ENCODE measurements around the gene SEPTIN3.
"Not testable (repeated sequence)": the region's sequence is repeated elsewhere in the genome, so short reads cannot be mapped to it uniquely, and the experiment has no call there.

Gene SEPTIN3

DNA sequence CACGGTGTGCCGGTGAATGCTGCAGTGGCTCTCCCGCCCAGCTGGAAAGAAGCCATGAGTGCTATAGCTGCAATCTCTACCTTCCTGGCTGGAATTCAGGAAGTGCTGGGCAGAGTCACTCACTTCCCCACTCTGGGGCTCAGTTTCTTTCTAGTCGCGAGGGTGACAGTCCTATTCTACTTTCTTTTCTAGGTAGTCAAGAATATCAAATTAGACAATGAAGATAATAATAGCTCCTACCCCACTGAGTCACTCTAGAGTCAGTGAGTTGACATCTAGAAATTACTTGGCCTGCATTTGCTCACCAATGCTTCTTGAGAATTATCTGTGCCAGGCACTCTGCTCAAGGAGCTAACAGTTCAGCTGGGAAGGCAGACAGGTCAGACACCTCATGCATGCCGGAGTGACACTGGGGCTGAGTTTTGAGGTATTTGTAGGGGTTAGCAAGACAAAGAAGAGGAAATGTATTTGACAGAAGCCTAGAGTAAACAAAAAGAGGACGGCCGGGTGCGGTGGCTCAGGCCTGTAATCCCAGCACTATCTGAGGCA is 25.5 kb upstream of the SEPTIN3 start:
- DNase-seq = peak; percentile 41

- DNase-seq = peak; percentile 98
Measured at GRCh38 chr22:41946629-41947423, 22.4 kb upstream of the SEPTIN3 start, which contains the start of gene CENPM. CENPM (minus strand) TSS chr22:41947152; CDS start chr22:41947076, 76 bp downstream.

- DNase-seq = no peak
Measured at GRCh38 chr22:41947424-41948080, 21.7 kb upstream of the SEPTIN3 start.

- no peak for DNase-seq
Measured at GRCh38 chr22:41948142-41948541, 21.1 kb upstream of the SEPTIN3 start.

GRCh38 chr22:41948928-41949296 is 20.3 kb upstream of the SEPTIN3 start:
- not testable (repeated sequence) for DNase-seq

DNA sequence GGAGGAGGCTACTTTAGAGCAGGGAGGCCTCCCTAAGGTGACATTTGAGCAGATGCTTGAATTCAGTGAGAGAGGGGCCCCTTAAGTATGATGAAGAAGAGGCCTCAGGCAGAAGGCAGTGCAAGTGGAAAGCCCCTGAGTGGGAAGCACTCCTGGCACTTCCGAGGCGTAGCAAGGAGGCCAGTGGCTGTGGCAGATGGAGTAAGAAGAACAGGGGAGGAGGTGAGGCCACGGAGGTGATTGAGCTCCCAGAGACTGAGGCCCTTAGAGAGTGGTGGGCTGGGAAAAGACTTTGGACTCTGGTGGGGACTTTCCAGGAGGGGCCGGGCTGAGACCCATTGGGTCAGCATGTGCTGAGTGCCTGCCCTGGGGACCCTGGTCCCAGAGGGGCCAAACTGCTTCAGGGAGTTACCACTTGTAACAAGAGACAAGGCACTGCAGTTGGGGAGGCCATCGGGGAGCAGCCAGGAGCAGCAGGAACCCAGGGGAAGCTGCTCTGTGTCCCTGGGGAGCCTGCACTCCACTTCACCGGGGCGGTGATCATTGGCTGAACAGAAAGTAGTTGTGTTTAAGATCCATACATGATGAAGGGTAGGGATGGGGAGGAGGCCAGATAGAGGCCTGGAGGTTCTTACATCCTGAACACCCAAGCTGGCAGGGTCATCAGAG is 19.8 kb upstream of the SEPTIN3 start:
- DNase-seq = no peak

DNA sequence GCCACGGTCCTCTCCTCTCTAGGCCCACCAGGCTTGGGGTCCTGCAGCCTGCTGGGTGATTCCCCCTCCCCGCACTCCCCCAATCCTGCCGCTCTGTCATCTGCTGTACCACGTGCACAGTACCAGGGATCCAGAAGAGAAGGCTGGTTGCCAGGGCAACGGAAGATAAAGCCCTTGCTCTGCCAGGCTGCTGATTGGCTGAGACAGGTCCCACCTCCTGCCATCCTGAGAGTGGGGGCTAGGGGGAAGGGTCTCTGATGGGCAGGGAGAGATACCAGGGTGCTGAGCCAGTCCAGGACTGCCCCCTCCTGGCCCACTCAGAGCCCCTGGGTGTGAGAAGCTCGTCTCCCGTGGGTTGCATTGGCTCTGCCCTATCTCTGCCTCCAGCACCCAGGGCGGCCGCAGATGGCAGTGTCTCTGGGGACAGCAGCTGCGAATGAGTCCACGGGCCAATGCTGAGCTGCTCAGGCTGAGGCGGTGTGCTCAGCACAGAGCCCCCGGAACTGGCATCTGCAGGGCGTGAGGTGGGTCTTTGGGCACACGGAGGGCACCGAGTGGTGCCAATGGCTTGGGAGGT is 17.3 kb upstream of the SEPTIN3 start, which contains the start of gene SMIM45:
Gene SMIM45 (plus strand): TSS at position 253 of the 577 bp plus-strand sequence.
- no peak for DNase-seq

- no peak for DNase-seq
Measured at GRCh38 chr22:41952713-41953112, 16.5 kb upstream of the SEPTIN3 start.

DNA sequence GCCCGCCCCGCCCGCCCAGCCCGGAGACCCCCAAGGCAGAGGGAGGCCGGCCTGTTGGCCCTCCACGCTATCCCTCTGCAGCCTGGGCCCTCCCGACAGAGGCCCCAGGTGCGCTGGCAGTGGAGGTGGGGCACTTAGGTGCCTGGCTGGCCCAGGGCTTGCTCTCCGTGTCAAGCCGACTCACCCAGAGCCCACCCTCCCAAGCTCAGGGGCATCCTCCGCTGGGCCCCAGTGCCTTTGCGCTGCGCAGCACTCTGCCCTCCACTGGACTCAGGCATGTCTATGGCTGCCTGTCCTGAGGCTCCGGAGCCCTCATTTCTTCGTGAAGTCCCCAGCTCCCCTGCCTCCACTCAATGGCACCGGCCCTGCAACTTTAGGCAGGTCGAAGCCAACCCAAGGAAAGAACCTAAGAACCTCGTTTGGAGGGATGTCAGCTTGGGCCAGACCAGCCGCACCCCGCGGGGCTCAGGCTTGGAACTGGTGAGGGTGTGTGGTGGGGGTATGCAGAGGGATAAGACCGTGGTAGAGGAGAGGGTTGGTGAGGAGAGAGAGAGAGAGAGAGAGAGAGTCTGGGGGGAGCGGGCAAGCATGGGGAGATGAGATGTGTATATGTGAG is 11.2 kb upstream of the SEPTIN3 start:
- no peak for DNase-seq

DNA sequence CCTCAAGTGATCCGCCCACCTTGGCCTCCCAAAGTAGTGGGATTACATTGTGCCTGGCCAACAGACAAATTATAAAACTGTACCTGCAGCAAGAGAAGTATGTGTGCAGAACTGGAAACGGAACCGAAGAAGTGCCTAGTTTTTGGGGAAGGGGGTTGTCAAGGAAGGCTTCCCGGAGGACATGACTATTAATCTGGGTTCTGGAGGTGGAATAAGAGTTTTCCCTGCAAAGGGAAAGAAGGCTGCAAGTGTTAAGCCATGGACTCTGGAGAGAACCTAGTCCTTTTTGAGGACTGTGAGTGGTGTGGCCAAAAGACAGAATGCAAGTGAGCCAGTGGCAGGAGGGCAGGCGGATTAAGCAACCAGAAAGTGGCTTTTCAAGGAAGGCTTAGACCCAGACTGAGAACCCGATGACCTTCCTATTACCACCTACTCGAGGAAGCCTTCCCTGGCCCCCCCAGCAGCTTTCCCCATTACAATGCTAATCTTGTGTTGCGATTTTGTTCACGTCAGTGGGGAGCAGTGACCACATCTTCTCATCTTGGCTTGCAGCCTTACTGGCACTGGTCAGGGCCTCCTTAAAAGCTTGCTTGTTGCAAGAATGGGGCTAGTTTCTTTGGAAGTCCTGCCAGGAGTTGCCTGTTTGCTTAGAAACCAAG is 5.7 kb upstream of the SEPTIN3 start:
- no peak for DNase-seq

DNA sequence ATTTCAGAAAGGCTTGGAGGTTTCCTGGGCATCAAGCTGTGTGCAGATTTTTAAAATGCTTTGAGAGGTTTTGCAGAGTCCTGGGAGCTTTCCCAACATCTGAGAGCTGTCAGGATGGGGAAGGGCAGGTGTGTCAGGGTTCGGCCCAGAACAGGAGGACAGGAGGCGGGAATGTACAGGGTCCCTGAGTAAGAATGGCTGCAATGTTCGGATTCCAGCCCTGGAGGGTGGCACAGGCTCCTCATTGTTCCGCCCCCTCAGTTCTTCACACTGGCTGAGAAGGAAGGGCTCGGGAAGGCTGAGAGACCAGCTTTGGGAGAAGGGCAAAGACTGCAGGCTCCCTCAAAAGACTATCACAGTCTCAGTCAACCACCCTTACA is 5.1 kb upstream of the SEPTIN3 start:
- no peak for DNase-seq

DNA sequence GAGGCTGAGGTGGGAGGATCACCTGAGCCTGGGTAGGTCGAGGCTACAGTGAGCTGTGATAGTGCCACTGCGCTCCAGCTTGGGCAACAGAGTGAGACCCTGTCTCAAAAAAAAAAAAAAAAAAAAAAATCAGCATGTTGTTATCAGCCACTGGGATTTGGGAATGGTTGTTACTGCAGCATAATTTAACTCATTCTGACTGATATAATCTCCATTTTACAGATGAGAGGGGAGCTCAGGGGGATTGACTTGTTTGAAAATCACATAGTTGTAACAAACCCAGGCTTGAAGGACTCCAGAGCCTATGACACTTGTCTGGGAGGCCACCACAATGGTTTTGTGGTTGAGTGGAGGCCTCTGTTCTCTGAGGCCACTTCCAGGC is 3.0 kb upstream of the SEPTIN3 start:
- DNase-seq = no peak

GRCh38 chr22:41966607-41967240 is 2.5 kb upstream of the SEPTIN3 start:
- peak; percentile 52 for DNase-seq

- no peak for DNase-seq
Measured at GRCh38 chr22:41968601-41969000, 642 bp upstream of the SEPTIN3 start.

DNA sequence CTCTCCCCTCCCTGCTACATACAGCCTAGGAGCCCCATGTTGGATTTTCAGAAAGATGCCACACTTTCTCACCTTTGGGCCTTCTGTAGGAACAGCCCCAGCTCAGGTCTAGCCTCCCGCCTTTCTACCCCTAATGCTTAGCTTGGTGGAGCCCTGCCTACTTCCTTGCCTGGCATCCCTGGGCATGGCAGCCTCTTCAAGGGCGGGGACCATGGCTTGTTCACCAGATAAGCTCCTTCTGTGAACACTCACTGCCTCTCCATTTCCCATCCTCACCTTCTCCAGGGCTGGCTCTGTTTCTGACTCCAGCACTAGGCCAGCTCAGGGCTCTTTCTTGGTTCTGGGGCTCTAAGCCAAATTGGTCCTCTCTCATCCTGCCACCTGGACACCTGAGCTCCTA is 1.4 kb downstream of the SEPTIN3 start:
- no peak for DNase-seq

- no peak for DNase-seq
Measured at GRCh38 chr22:41971431-41971830, 2.2 kb downstream of the SEPTIN3 start.

DNA sequence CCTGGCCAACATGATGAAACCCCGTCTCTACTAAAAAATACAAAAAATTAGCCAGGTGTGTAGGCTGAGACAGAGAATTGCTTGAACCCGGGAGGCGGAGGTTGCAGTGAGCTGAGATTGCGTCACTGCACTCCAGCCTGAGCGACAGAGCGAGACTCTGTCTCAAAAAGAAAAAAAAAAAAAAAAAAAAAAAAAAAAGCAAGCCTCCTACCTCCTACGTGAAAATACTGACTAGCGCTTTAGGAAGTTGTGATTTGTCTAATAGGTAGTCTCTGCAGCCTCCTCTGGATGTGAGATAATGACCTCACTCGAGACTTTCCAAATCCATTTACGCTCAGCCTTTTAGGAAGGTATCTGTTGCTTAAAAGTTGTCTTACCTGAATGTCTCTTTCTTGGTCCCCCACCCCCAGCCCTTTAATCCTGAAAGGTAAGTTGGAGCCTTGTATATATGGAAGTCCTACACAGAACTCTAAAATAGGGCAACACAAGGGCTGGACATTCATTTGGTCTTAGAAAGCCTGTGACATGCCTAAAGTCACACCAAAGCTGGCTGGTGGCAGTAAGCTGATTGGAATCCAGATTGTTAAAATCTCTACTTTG is 5.5 kb downstream of the SEPTIN3 start:
- no peak for DNase-seq

DNA sequence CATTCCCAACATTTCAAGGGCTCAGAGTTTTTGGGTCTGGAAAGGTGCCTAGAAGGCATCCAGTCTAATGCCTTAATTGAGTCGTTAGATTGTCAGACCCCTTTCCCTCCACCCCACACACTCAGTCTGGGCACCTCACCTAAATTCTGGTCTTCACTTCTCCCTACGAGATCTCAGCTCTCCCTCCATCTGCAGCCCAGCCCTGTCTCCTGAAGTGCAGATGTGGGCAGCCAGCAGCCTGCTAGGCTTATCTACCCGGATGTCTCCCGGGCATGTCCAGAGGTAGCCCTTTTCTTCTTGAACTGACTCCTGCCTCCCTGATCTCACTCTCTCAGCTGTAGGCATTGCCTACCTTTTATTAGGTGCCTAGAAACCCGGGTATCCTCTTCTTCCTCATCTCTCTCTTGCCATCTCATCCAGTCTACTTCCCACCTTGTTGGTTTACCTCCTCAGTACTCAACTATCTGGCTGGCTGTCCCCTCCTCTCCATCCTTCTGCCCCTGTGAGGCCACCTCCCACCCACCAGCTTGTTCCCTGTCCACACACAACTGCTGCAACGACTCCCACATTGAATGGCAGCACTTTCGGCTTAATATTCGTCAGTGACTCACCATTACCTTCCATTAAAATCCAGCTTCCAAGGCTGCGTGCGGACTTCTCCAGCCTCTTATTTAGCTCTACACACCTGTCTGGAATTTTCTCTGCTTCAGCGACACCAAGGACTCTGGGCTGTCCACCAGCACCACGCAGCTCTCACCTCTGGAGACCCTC is 6.2 kb downstream of the SEPTIN3 start:
- DNase-seq = no peak

DNA sequence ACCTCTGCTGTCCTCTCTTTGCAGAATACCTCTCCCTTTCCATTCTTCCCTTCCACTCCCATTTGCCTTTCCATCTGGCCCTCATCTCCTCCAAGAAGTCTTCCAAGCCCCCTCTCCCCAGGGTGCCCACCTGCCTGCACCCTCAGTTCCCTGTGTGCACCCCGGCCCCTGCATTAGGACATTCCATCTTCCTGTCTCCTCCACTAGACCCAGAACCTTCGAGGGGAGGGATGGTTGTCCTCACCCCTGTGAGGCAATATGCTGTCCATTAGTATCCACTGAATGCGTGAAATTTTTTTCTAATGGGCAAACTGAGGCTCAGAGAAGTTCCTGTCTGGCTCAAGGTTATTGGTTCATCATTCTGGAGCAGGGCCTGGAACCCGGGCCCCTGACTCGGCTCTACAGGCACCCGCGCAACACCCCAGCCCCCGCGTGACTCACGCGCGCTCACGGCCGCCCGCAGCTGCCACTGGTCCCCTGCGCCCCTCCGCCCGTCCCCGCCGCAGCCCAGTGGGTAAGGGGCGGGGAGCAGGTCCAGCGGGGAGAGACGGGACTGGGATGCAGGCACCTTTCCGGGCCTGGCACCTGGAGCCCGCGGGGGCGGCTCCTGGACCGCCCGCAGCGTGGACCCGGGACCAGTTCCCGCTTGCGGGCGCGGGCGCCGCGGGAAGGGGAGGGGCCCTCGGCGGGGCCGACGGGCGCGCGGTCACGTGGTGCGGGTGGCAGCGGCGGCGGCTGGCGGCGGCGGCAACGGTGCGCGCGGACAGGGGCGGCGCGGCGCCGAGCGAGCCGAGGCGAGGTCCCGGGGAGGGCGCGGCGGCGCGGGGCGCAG is 7.0 kb downstream of the SEPTIN3 start:
- peak; percentile 70 for DNase-seq
